GM23338 (cell line): ENCODE data around the gene SPTBN4. TPM values are rescaled to one million over a fixed set of nuclear protein-coding genes. Genes with fewer than 3 reads are reported as not detected.
A peak's percentile ranks its signal among the peaks of the same experiment; 100 is the strongest.

Experiments
- ATAC-seq: fragments of 200-7000 bp; cut with Tn5 transposase; 3 replicates; pipeline ENCODE4 v1.9.1; 2020
- DNase-seq: peaks from one replicate; pipeline ENCODE4 v3.0.0-alpha.2; 2015; ENCODE audit warnings: low spot score
- H2AFZ ChIP-seq: fragments of 200-600 bp; sonication (generic); 2 replicates; pipeline ENCODE4 v1.8.0; 2016; ENCODE audit warnings: antibody characterized with exemption, mild to moderate bottlenecking, moderate library complexity
- H3F3A ChIP-seq: fragments of 200-600 bp; sonication (generic); replicated peaks from 2 replicates; pipeline ENCODE4 v1.8.0; 2017; ENCODE audit warnings: antibody characterized with exemption, mixed run types, low read depth
- H3K27ac ChIP-seq: fragments of 200-600 bp; sonication (generic); 2 replicates; pipeline ENCODE4 v1.6.1; 2016; ENCODE audit warnings: low read depth
- H3K27me3 ChIP-seq: fragments of 200-600 bp; sonication (generic); 2 replicates; pipeline ENCODE4 v1.8.0; 2016; ENCODE audit warnings: mild to moderate bottlenecking, mixed run types, moderate library complexity; ENCODE audit not compliant: insufficient read depth
- H3K36me3 ChIP-seq: fragments of 200-600 bp; sonication (generic); 2 replicates; pipeline ENCODE4 v1.8.0; 2016; ENCODE audit warnings: mild to moderate bottlenecking; ENCODE audit not compliant: insufficient read depth
- H3K4me1 ChIP-seq: fragments of 200-600 bp; sonication (generic); 2 replicates; pipeline ENCODE4 v1.8.0; 2016; ENCODE audit warnings: mild to moderate bottlenecking, moderate library complexity; ENCODE audit not compliant: insufficient read depth
- H3K4me2 ChIP-seq: fragments of 200-600 bp; sonication (generic); 2 replicates; pipeline ENCODE4 v1.7.1; 2017; ENCODE audit warnings: mixed run types
- H3K4me3 ChIP-seq: fragments of 200-600 bp; sonication (generic); 2 replicates; pipeline ENCODE4 v1.6.1; 2016; ENCODE audit warnings: mixed run types
- H3K79me2 ChIP-seq: fragments of 200-600 bp; sonication (generic); replicated peaks from 2 replicates; pipeline ENCODE4 v1.8.0; 2017; ENCODE audit warnings: mild to moderate bottlenecking; ENCODE audit not compliant: insufficient read depth
- H3K9me2 ChIP-seq: fragments of 200-600 bp; sonication (generic); 2 replicates; pipeline ENCODE4 v1.8.0; 2017; ENCODE audit not compliant: insufficient read depth
- H4K20me1 ChIP-seq: fragments of 200-600 bp; sonication (generic); replicated peaks from 2 replicates; pipeline ENCODE4 v1.8.0; 2017; ENCODE audit warnings: mild to moderate bottlenecking; ENCODE audit not compliant: insufficient read depth
- H3K27ac Mint-ChIP-seq: 2 replicates; pipeline ENCODE4 v1.8.0; 2020; ENCODE audit warnings: inconsistent platforms, mild to moderate bottlenecking, moderate library complexity, mixed read lengths
- H3K27me3 Mint-ChIP-seq: 3 replicates; pipeline ENCODE4 v1.8.0; 2022; ENCODE audit warnings: low read depth, mild to moderate bottlenecking, moderate library complexity, mixed read lengths, inconsistent platforms; ENCODE audit not compliant: insufficient read depth, poor library complexity
- H3K36me3 Mint-ChIP-seq: 3 replicates; pipeline ENCODE4 v1.8.0; 2021; ENCODE audit warnings: low read depth, mild to moderate bottlenecking, inconsistent platforms, moderate library complexity, mixed read lengths
- H3K4me1 Mint-ChIP-seq: 3 replicates; pipeline ENCODE4 v1.8.0; 2020; ENCODE audit warnings: mild to moderate bottlenecking, inconsistent platforms, mixed read lengths
- H3K4me3 Mint-ChIP-seq: 3 replicates; pipeline ENCODE4 v1.8.0; 2021; ENCODE audit warnings: moderate library complexity, mild to moderate bottlenecking, inconsistent platforms, mixed read lengths
- H3K9me3 Mint-ChIP-seq: 3 replicates; pipeline ENCODE4 v1.8.0; 2020; ENCODE audit warnings: moderate library complexity, mild to moderate bottlenecking, inconsistent platforms, mixed read lengths
- CREB1 ChIP-seq: fragments of 250-450 bp; sonication (Bioruptor Pico); IDR thresholded peaks from 2 replicates; pipeline ENCODE4 v1.5.0; 2020; ENCODE audit warnings: low read depth, mild to moderate bottlenecking, moderate library complexity
- EZH2 ChIP-seq: fragments of 200-600 bp; sonication (generic); IDR thresholded peaks from one replicate; pipeline ENCODE4 v1.8.0; 2017; ENCODE audit warnings: antibody characterized with exemption, mild to moderate bottlenecking, low read depth; ENCODE audit not compliant: unreplicated experiment
- EZH2phosphoT487 ChIP-seq: fragments of 200-600 bp; sonication (generic); IDR thresholded peaks from one replicate; pipeline ENCODE4 v1.8.1; 2018; ENCODE audit warnings: antibody characterized with exemption; ENCODE audit not compliant: unreplicated experiment
- JUNB ChIP-seq: IDR thresholded peaks from one replicate; pipeline ENCODE4 v1.6.1; 2016; ENCODE audit warnings: antibody characterized with exemption; ENCODE audit not compliant: unreplicated experiment
- NANOG ChIP-seq: IDR thresholded peaks from 2 replicates; pipeline ENCODE4 v1.6.1; 2016; ENCODE audit warnings: antibody characterized with exemption, borderline replicate concordance
- POLR2AphosphoS5 ChIP-seq: IDR thresholded peaks from 2 replicates; pipeline ENCODE4 v1.6.1; 2016; ENCODE audit warnings: antibody characterized with exemption, low read depth
- STAT1 ChIP-seq: IDR thresholded peaks from one replicate; pipeline ENCODE4 v1.6.1; 2016; ENCODE audit warnings: antibody characterized with exemption; ENCODE audit not compliant: unreplicated experiment
- ZNF114 ChIP-seq: fragments of 250-450 bp; sonication (Bioruptor Pico); IDR thresholded peaks from 2 replicates; pipeline ENCODE4 v1.5.0; 2020; ENCODE audit warnings: mild to moderate bottlenecking, moderate library complexity
- ZNF331 ChIP-seq: fragments of 250-450 bp; sonication (Bioruptor Pico); IDR thresholded peaks from 2 replicates; pipeline ENCODE4 v1.5.0; 2020; ENCODE audit warnings: low read depth, mild to moderate bottlenecking, moderate library complexity
- polyA plus RNA-seq: library from polyadenylated mRNA; unstranded; fragments of >200 nt; fragmentation: Nextera tagmentation; extraction: Ambion mirVana; gene quantifications from 2 replicates; pipeline ENCODE4 v1.2.1, GENCODE V29; 2016
- total RNA-seq: library from RNA; depleted of rRNA; stranded (reverse); fragments of >200 nt; shearing (Covaris generic); gene quantifications from 2 replicates; pipeline ENCODE4 v1.2.3, GENCODE V29; 2014
- TF ChIP-seq, protein P1 (sequence below): IDR thresholded peaks from one replicate; pipeline ENCODE4 v1.6.1; 2018; ENCODE audit warnings: antibody characterized with exemption; ENCODE audit not compliant: unreplicated experiment
- TF ChIP-seq, protein P2 (sequence below), 2 experiments: fragments of 200-600 bp in 1 of 2; sonication (generic) in 1 of 2; conservative IDR thresholded peaks; 2 replicates each; pipeline versions ENCODE4 v1.5.1 to v1.6.1; 2016 to 2017; ENCODE audit warnings: antibody characterized with exemption in 2 of 2, low read depth in 2 of 2, mild to moderate bottlenecking in 2 of 2, moderate library complexity in 1 of 2
- TF ChIP-seq, protein P3 (sequence below): fragments of 250-450 bp; sonication (Bioruptor Pico); IDR thresholded peaks from 2 replicates; pipeline ENCODE4 v1.5.0; 2020; ENCODE audit warnings: mild to moderate bottlenecking, moderate library complexity
- TF ChIP-seq, protein P4 (sequence below): IDR thresholded peaks from 2 replicates; pipeline ENCODE4 v1.6.1; 2016; ENCODE audit warnings: antibody characterized with exemption

SPTBN4 gene
- total and polyA plus RNA-seq, 2 experiments from 2014 or later, result 1.6 to 2.3 TPM

DNA sequence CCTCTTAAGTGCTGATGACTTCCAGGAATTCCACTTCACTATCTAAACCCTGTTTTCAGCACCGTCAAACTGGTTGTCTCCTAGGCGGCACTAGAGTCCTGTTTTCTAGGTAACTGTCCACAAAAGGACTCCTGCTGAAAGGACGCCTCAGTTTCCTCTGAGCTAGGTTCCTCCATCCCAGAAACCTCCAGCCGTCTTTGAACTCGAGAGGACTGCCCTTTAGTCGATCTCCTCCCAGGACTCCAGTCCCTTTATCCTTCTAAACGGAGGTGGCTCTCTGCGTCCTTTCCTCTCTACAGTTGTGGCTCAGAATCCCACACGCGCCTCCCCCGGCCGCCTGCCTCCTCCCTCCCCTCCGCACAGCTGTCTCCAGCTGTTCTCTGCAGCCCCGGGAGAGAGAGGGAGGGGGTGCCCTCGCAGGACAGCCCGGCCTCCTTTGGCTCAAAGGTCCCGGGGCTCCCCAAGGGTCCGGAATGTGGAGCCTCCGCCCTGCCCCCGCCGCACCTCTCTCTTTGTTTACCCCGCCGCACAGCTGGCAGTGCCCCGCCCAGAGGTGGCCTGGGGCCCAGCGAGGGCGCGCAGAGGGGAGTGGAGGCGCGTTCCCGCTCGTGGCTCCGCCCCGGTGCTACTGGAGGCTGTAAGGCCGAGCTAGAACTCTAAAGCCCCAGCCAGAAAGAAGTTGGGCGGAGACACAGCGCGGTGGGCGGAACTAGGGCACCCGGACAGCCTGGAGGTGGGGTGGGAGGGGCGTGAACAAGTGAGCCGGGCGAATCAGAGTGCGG, 136.8 kb downstream of the SPTBN4 start:
- Mint-ChIP-seq H3K9me3 (peaks cover 5% of the 10 kb centered on the region; the same call in 2 of the 3 replicates), H3K27ac (no peak overlapping the region; the same call in 1 of the 2 replicates), H3K27me3 (peaks cover 82% of the 10 kb centered on the region), H3K36me3 (0 out of 3 replicates have a peak, but pooled peaks cover 2% of the 10 kb centered on the region), H3K4me1 (peaks cover 55% of the 10 kb centered on the region), H3K4me3 (peak overlapping the region; percentile 74)
- Histone ChIP-seq H2AFZ (0 out of 2 replicates have a peak overlapping the region, but pooled peaks have one; percentile 49), H4K20me1 (no peaks in the 10 kb centered on the region; the same call in none of the 2 replicates), H3K4me3 (peak overlapping the region; percentile 53), H3K36me3 (no peaks in the 10 kb centered on the region), H3F3A (peaks cover 28% of the 10 kb centered on the region), H3K4me2 (peak overlapping the region; percentile 85), H3K79me2 (no peaks in the 10 kb centered on the region), H3K4me1 (peaks cover 42% of the 10 kb centered on the region), H3K27ac (peak overlapping the region; percentile 73), H3K27me3 (peaks cover 81% of the 10 kb centered on the region), H3K9me2 (0 out of 2 replicates have a peak, but pooled peaks cover 3% of the 10 kb centered on the region)
- DNase-seq, result peak; percentile 100
- TF ChIP-seq, protein P1, sequence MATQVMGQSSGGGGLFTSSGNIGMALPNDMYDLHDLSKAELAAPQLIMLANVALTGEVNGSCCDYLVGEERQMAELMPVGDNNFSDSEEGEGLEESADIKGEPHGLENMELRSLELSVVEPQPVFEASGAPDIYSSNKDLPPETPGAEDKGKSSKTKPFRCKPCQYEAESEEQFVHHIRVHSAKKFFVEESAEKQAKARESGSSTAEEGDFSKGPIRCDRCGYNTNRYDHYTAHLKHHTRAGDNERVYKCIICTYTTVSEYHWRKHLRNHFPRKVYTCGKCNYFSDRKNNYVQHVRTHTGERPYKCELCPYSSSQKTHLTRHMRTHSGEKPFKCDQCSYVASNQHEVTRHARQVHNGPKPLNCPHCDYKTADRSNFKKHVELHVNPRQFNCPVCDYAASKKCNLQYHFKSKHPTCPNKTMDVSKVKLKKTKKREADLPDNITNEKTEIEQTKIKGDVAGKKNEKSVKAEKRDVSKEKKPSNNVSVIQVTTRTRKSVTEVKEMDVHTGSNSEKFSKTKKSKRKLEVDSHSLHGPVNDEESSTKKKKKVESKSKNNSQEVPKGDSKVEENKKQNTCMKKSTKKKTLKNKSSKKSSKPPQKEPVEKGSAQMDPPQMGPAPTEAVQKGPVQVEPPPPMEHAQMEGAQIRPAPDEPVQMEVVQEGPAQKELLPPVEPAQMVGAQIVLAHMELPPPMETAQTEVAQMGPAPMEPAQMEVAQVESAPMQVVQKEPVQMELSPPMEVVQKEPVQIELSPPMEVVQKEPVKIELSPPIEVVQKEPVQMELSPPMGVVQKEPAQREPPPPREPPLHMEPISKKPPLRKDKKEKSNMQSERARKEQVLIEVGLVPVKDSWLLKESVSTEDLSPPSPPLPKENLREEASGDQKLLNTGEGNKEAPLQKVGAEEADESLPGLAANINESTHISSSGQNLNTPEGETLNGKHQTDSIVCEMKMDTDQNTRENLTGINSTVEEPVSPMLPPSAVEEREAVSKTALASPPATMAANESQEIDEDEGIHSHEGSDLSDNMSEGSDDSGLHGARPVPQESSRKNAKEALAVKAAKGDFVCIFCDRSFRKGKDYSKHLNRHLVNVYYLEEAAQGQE, result no peak
- TF ChIP-seq, protein P2, sequence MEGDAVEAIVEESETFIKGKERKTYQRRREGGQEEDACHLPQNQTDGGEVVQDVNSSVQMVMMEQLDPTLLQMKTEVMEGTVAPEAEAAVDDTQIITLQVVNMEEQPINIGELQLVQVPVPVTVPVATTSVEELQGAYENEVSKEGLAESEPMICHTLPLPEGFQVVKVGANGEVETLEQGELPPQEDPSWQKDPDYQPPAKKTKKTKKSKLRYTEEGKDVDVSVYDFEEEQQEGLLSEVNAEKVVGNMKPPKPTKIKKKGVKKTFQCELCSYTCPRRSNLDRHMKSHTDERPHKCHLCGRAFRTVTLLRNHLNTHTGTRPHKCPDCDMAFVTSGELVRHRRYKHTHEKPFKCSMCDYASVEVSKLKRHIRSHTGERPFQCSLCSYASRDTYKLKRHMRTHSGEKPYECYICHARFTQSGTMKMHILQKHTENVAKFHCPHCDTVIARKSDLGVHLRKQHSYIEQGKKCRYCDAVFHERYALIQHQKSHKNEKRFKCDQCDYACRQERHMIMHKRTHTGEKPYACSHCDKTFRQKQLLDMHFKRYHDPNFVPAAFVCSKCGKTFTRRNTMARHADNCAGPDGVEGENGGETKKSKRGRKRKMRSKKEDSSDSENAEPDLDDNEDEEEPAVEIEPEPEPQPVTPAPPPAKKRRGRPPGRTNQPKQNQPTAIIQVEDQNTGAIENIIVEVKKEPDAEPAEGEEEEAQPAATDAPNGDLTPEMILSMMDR (conservative IDR thresholded peaks at IDR 0.05; ENCODE audit: low read depth in 2 of 2), result peak in 1 of 2 experiments; percentile 35; a peak in 2 of 4 replicates
- peak; percentile 47; the same call in 1 of the 2 replicates for TF ChIP-seq POLR2AphosphoS5
- TF ChIP-seq NANOG, result no peak
- TF ChIP-seq, protein P3, sequence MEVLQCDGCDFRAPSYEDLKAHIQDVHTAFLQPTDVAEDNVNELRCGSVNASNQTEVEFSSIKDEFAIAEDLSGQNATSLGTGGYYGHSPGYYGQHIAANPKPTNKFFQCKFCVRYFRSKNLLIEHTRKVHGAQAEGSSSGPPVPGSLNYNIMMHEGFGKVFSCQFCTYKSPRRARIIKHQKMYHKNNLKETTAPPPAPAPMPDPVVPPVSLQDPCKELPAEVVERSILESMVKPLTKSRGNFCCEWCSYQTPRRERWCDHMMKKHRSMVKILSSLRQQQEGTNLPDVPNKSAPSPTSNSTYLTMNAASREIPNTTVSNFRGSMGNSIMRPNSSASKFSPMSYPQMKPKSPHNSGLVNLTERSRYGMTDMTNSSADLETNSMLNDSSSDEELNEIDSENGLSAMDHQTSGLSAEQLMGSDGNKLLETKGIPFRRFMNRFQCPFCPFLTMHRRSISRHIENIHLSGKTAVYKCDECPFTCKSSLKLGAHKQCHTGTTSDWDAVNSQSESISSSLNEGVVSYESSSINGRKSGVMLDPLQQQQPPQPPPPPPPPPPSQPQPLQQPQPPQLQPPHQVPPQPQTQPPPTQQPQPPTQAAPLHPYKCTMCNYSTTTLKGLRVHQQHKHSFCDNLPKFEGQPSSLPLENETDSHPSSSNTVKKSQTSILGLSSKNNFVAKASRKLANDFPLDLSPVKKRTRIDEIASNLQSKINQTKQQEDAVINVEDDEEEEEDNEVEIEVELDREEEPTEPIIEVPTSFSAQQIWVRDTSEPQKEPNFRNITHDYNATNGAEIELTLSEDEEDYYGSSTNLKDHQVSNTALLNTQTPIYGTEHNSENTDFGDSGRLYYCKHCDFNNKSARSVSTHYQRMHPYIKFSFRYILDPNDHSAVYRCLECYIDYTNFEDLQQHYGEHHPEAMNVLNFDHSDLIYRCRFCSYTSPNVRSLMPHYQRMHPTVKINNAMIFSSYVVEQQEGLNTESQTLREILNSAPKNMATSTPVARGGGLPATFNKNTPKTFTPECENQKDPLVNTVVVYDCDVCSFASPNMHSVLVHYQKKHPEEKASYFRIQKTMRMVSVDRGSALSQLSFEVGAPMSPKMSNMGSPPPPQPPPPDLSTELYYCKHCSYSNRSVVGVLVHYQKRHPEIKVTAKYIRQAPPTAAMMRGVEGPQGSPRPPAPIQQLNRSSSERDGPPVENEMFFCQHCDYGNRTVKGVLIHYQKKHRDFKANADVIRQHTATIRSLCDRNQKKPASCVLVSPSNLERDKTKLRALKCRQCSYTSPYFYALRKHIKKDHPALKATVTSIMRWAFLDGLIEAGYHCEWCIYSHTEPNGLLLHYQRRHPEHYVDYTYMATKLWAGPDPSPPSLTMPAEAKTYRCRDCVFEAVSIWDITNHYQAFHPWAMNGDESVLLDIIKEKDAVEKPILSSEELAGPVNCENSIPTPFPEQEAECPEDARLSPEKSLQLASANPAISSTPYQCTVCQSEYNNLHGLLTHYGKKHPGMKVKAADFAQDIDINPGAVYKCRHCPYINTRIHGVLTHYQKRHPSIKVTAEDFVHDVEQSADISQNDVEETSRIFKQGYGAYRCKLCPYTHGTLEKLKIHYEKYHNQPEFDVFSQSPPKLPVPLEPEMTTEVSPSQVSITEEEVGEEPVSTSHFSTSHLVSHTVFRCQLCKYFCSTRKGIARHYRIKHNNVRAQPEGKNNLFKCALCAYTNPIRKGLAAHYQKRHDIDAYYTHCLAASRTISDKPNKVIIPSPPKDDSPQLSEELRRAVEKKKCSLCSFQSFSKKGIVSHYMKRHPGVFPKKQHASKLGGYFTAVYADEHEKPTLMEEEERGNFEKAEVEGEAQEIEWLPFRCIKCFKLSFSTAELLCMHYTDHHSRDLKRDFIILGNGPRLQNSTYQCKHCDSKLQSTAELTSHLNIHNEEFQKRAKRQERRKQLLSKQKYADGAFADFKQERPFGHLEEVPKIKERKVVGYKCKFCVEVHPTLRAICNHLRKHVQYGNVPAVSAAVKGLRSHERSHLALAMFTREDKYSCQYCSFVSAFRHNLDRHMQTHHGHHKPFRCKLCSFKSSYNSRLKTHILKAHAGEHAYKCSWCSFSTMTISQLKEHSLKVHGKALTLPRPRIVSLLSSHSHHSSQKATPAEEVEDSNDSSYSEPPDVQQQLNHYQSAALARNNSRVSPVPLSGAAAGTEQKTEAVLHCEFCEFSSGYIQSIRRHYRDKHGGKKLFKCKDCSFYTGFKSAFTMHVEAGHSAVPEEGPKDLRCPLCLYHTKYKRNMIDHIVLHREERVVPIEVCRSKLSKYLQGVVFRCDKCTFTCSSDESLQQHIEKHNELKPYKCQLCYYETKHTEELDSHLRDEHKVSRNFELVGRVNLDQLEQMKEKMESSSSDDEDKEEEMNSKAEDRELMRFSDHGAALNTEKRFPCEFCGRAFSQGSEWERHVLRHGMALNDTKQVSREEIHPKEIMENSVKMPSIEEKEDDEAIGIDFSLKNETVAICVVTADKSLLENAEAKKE, result no peak
- TF ChIP-seq ZNF114 (CRISPR knock-in tag), result no peak
- no peak for TF ChIP-seq EZH2phosphoT487
- no peak for TF ChIP-seq EZH2
- TF ChIP-seq CREB1 (CRISPR knock-in tag), result peak; percentile 31; the same call in 1 of the 2 replicates
- no peak for TF ChIP-seq STAT1
- TF ChIP-seq, protein P4, sequence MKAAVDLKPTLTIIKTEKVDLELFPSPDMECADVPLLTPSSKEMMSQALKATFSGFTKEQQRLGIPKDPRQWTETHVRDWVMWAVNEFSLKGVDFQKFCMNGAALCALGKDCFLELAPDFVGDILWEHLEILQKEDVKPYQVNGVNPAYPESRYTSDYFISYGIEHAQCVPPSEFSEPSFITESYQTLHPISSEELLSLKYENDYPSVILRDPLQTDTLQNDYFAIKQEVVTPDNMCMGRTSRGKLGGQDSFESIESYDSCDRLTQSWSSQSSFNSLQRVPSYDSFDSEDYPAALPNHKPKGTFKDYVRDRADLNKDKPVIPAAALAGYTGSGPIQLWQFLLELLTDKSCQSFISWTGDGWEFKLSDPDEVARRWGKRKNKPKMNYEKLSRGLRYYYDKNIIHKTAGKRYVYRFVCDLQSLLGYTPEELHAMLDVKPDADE, result no peak
- TF ChIP-seq ZNF331, result no peak
- no peak for TF ChIP-seq JUNB
- peak; percentile 56 for ATAC-seq
